GM12872 (cell line): ENCODE results near the gene HCRTR1.
A peak's percentile ranks its signal among the peaks of the same experiment; 100 is the strongest.

Experiments used
- CTCF ChIP-seq: IDR thresholded peaks from 3 replicates; pipeline ENCODE4 v1.5.1; 2011; ENCODE audit warnings: low read depth, mild to moderate bottlenecking, low read length, moderate library complexity; ENCODE audit not compliant: insufficient read depth

Gene HCRTR1

DNA sequence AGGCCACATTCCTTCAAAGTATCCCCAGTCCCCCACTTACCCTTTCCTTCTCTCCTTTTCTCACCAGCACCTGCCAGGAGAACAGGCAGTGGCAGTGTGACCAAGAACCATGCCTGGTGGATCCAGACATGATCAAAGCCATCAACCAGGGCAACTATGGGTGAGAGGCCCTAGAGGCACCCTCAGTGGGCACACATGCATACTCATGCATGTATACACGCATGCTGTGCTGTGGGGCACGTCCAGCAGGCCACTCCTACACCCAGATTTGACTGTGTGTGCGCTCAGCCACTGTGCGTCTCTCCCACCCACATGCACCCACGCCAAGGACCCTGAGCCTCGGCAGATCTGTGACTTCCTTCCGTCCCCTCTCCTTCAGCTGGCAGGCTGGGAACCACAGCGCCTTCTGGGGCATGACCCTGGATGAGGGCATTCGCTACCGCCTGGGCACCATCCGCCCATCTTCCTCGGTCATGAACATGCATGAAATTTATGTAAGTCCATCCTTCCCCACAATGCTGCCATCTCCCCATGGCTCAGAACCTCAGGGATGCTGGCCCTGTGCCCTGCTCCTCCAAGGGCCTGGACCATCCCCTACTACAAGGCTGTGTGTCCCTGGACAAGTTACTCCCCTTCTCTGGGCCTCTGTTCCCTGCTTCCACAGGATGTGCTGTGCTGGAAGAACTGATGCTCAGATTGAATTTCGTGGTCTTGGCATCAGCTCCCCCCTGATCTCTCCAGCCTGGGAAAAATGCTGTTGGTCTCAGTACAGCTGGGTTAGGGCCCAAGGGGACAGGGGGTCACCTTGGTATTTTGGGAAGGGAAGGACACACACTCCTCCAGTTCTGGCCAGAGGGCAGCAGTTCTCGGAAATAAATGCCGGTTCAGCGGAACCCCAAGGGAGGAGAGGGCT, 34.2 kb upstream of the HCRTR1 start:
- no peak for TF ChIP-seq CTCF

DNA sequence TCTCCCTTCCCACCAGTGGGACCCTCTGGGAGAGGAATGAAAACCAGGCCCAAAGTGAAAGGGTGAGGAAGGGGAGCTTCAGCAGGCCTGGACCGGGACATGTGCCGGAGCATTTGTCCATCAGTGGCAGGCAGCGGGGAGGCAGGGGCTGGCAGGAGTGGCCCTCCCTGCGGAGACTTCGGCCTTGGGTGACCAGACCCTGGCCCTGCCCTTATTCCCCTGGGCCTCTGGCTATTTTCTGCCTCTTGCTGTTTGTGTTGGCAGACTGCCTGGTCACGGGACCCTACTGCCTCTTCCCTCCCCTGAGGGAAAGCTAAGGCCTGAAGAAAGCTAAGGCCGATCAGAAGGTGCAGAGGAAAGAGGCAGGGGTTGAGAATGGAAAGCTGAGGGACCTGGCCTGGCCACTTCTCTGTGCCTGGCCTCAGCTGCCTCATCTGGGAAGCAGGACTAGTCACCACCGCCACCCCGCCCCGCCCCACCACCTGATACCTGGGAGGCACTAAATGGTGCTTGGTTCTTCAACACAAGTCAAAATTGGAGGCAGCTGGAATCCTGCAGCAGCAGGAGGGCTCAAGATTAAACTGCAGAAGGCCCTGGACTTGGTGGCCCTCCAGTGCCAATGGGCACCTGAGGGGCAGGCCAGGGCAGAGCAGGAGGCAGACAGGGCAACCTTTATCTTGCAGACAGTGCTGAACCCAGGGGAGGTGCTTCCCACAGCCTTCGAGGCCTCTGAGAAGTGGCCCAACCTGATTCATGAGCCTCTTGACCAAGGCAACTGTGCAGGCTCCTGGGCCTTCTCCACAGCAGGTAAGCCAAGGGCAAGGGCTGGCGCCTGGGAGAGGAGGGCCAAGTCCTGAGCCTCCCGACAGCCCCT, 33.3 kb upstream of the HCRTR1 start:
- no peak for TF ChIP-seq CTCF

DNA sequence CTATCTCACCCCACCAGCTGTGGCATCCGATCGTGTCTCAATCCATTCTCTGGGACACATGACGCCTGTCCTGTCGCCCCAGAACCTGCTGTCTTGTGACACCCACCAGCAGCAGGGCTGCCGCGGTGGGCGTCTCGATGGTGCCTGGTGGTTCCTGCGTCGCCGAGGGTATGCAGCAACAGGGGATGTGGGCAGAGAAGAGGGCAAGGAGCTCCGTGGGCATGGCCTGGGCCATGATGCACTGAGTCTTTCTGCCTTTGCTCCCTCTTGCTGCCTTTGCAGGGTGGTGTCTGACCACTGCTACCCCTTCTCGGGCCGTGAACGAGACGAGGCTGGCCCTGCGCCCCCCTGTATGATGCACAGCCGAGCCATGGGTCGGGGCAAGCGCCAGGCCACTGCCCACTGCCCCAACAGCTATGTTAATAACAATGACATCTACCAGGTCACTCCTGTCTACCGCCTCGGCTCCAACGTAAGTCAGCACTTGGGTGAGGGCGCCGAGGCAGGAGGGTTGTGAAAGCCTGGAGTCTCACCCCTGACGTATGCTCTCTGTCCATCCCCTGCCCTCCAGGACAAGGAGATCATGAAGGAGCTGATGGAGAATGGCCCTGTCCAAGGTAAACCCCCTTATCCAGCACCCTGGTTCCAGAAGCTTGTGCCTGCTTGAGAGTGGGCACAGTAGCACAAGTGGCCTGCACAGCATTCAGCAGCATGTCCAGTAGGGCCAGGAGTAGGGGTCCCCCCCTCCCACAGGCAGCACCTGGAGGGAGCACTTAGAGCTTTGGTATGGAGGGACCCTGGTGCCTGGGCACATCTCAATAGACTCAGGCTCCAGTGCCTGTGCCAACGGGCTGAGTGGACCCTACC, 32.4 kb upstream of the HCRTR1 start:
- no peak for TF ChIP-seq CTCF

- no peak for TF ChIP-seq CTCF
Observed at GRCh38 chr1:31585736-31586365, 31.6 kb upstream of the HCRTR1 start.

DNA sequence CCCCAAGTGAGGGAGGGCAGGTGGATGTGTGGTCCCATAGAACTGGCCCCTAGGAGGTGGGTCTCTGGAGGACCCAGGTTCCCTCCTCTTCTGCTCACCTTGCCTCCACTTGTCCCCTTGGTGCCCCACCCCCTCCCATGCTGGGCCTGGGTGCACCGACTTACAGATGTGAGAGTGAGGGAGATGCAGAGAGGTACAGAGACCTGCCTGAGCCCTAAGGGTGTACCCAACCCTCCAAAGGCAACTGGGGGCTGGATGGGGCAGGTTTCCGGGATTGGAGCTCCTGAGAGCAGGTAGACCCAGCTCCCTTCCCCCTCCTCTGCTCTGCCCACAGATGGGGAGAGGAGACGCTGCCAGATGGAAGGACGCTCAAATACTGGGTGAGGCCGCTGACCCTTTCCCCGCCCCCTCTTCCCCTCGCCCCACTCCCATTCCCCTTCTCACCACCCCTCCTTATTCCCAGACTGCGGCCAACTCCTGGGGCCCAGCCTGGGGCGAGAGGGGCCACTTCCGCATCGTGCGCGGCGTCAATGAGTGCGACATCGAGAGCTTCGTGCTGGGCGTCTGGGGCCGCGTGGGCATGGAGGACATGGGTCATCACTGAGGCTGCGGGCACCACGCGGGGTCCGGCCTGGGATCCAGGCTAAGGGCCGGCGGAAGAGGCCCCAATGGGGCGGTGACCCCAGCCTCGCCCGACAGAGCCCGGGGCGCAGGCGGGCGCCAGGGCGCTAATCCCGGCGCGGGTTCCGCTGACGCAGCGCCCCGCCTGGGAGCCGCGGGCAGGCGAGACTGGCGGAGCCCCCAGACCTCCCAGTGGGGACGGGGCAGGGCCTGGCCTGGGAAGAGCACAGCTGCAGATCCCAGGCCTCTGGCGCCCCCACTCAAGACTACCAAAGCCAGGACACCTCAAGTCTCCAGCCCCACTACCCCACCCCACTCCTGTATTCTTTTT, 30.8 kb upstream of the HCRTR1 start:
- TF ChIP-seq CTCF, result no peak

- peak; percentile 90 for TF ChIP-seq CTCF
Observed at GRCh38 chr1:31587720-31588423, 29.6 kb upstream of the HCRTR1 start.
